ENCODE measurements around the gene SLIT3.

SLIT3 gene

DNA sequence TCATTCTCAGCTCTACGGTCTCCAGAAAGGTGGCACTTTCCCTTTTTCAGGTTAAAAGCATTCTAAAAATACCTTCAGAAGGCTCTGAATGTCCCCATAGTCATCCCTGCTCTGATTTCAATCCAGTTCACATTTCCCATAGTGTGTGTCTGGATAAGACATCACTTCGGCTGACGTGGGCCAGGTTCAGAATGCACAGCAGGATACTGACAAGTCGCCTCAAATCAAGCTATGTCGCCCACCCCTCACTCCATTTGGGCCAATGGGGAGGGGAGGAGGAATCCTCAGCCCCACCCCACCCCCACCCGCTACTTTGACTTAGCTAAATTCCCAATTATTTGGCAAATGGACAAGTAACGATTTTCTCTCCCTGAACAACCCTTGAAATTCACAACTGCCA, 148.0 kb downstream of the SLIT3 start:
- TF ChIP-seq EZH2 (IDR thresholded peaks at IDR 0.05; ENCODE audit: borderline replicate concordance, low read depth, low read length, severe bottlenecking), result no peak
- TF ChIP-seq, protein P1, sequence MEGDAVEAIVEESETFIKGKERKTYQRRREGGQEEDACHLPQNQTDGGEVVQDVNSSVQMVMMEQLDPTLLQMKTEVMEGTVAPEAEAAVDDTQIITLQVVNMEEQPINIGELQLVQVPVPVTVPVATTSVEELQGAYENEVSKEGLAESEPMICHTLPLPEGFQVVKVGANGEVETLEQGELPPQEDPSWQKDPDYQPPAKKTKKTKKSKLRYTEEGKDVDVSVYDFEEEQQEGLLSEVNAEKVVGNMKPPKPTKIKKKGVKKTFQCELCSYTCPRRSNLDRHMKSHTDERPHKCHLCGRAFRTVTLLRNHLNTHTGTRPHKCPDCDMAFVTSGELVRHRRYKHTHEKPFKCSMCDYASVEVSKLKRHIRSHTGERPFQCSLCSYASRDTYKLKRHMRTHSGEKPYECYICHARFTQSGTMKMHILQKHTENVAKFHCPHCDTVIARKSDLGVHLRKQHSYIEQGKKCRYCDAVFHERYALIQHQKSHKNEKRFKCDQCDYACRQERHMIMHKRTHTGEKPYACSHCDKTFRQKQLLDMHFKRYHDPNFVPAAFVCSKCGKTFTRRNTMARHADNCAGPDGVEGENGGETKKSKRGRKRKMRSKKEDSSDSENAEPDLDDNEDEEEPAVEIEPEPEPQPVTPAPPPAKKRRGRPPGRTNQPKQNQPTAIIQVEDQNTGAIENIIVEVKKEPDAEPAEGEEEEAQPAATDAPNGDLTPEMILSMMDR (IDR thresholded peaks at IDR 0.05; ENCODE audit: borderline replicate concordance, extremely low read depth, low read length, poor library complexity, severe bottlenecking), result no peak

DNA sequence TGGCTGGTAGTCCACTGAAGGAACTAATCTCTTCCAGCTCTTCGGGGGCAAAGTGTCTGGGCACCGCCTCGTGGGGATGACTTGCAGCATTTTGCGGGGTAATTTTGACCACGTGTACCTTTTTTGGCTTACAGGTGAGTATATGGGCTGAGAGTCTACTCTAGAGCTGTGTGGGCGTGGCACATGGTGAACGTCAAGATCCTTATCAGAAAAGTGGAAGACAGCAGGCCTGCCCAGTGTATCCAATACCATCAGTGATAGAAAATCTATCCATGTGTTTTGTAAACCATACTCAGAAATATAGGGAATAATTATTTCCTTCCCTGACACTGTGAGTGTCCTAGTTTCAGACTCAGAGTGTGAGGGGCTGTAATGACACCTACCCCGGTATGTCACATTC, 148.5 kb downstream of the SLIT3 start:
- DNase-seq (no peak), ATAC-seq (ENCODE audit: insufficient read depth, low read depth) (no peak)
- Histone ChIP-seq H3K27me3 (ENCODE audit: insufficient read depth, low read length, poor library complexity) (peaks cover 15% of the 10 kb centered on the region), H3K79me2 (ENCODE audit: insufficient read depth, low read length) (no peaks in the 10 kb centered on the region), H3K4me1 (ENCODE audit: insufficient read depth, low read length) (no peaks in the 10 kb centered on the region), H3K4me2 (ENCODE audit: insufficient read depth, low read length) (no peak overlapping the region), H3K4me3 (ENCODE audit: low read depth in 1 of 2, low read length in 2 of 2) (no peak overlapping the region), H4K20me1 (ENCODE audit: insufficient read depth, low read length) (no peaks in the 10 kb centered on the region), H3K9ac (ENCODE audit: low read depth, low read length) (no peak overlapping the region), H3K27ac (ENCODE audit: low read length) (no peak overlapping the region), H3K9me3 (ENCODE audit: insufficient read depth, low read length, severe bottlenecking) (peaks cover 4% of the 10 kb centered on the region), H3K36me3 (ENCODE audit: insufficient read depth, low read length) (no peaks in the 10 kb centered on the region), H2AFZ (ENCODE audit: low read depth, low read length) (no peak overlapping the region)
- no peak for TF ChIP-seq EZH2 (IDR thresholded peaks at IDR 0.05; ENCODE audit: borderline replicate concordance, low read depth, low read length, severe bottlenecking)
- TF ChIP-seq, protein P1 (IDR thresholded peaks at IDR 0.05; ENCODE audit: borderline replicate concordance, extremely low read depth, low read length, poor library complexity, severe bottlenecking), result no peak

More for the DNA sequence above, 148.0 kb downstream of the SLIT3 start:
- H3K4me3 ChIP-seq (ENCODE audit: low read depth in 1 of 2, low read length in 2 of 2), result no peak overlapping the region
- H3K4me2 ChIP-seq (ENCODE audit: insufficient read depth, low read length), result no peak overlapping the region
- no peak overlapping the region for H3K27ac ChIP-seq (ENCODE audit: low read length)
- no peak overlapping the region for H2AFZ ChIP-seq (ENCODE audit: low read depth, low read length)
- no peaks in the 10 kb centered on the region for H3K4me1 ChIP-seq (ENCODE audit: insufficient read depth, low read length)
- H3K36me3 ChIP-seq (ENCODE audit: insufficient read depth, low read length), result no peaks in the 10 kb centered on the region
- no peak overlapping the region for H3K9ac ChIP-seq (ENCODE audit: low read depth, low read length)
- DNase-seq, result no peak
- H3K9me3 ChIP-seq (ENCODE audit: insufficient read depth, low read length, severe bottlenecking), result peaks cover 4% of the 10 kb centered on the region
- H3K79me2 ChIP-seq (ENCODE audit: insufficient read depth, low read length), result no peaks in the 10 kb centered on the region
- H3K27me3 ChIP-seq (ENCODE audit: insufficient read depth, low read length, poor library complexity), result peaks cover 15% of the 10 kb centered on the region
- no peak for ATAC-seq (ENCODE audit: insufficient read depth, low read depth)
- no peaks in the 10 kb centered on the region for H4K20me1 ChIP-seq (ENCODE audit: insufficient read depth, low read length)

DNA sequence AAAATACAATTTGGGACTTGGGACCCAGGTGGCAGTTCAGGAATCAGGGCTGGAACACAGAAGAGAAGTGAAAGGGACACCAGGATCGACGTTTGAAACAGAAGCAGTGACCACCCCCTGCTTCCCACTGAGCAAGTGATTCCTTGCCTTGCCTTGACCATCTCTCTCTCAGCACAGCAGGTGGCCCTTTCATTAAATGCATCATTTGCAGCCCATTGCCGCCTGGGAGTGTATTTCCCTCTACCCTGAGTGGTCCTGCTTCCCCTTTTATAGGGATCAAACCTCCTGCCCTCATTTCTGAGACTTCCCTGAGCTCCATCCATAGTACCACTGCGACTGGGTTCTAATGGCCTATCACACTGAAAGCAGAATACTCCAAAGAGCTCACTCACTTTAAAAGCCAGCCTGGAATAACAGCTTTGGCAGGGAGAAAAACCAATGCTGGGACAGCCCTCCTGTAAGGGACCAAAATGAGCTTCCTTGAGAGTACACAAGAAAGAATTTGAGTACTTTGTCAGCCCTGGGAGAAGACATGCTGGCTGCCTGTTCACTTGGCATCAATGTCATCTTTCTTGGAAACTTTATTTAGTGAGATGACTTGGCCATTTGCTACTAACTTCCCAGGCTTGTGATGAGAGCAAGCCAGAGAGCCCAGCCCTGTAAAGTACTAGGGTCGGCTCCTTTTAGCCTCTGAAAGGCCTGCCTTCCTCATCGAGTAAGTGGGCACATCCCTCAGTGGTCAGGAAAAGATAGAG, 149.7 kb downstream of the SLIT3 start:
- Histone ChIP-seq H3K27ac (ENCODE audit: low read length) (no peak overlapping the region), H2AFZ (ENCODE audit: low read depth, low read length) (no peak overlapping the region), H3K4me3 (ENCODE audit: low read depth in 1 of 2, low read length in 2 of 2) (no peak overlapping the region), H3K9me3 (ENCODE audit: insufficient read depth, low read length, severe bottlenecking) (no peaks in the 10 kb centered on the region), H3K27me3 (ENCODE audit: insufficient read depth, low read length, poor library complexity) (peaks cover 15% of the 10 kb centered on the region), H3K36me3 (ENCODE audit: insufficient read depth, low read length) (no peaks in the 10 kb centered on the region), H3K4me1 (ENCODE audit: insufficient read depth, low read length) (no peaks in the 10 kb centered on the region), H3K4me2 (ENCODE audit: insufficient read depth, low read length) (no peak overlapping the region), H4K20me1 (ENCODE audit: insufficient read depth, low read length) (no peaks in the 10 kb centered on the region), H3K9ac (ENCODE audit: low read depth, low read length) (no peak overlapping the region), H3K79me2 (ENCODE audit: insufficient read depth, low read length) (no peaks in the 10 kb centered on the region)
- TF ChIP-seq, protein P1 (IDR thresholded peaks at IDR 0.05; ENCODE audit: borderline replicate concordance, extremely low read depth, low read length, poor library complexity, severe bottlenecking), result no peak
- TF ChIP-seq EZH2 (IDR thresholded peaks at IDR 0.05; ENCODE audit: borderline replicate concordance, low read depth, low read length, severe bottlenecking), result no peak
- no peak for DNase-seq
- no peak for ATAC-seq (ENCODE audit: insufficient read depth, low read depth)

Measured in DND-41 (cell line).